ENCODE measurements around the gene GOLGA6L7. TPM values are rescaled to one million over a fixed set of nuclear protein-coding genes. Genes with fewer than 3 reads are reported as not detected.
"Not testable (repeated sequence)": the region's sequence is repeated elsewhere in the genome, so short reads cannot be mapped to it uniquely, and the experiment has no call there.

The GOLGA6L7 gene
- total and polyA plus RNA-seq, 9 donors, result 0.06 to 0.28 (median 0.15) TPM; not detected in 2

DNA sequence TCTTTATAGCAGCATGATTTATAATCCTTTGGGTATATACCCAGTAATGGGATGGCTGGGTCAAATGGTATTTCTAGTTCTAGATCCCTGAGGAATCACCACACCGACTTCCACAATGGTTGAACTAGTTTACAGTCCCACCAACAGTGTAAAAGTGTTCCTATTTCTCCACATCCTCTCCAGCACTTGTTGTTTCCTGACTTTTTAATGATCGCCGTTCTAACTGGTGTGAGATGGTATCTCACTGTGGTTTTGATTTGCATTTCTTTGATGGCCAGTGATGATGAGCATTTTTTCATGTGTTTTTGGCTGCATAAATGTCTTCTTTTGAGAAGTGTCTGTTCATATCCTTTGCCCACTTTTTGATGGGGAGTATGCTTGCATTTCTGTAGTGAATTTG lies 30.3 kb downstream of the GOLGA6L7 start:
- no CpG with 5 or more reads among the region's 3 CpGs for WGBS (ENCODE audit: insufficient coverage)
- DNase-seq; H3K27me3 ChIP-seq (ENCODE audit: control insufficient read depth, insufficient read depth, low read length); H3K4me3 ChIP-seq (ENCODE audit: low read length); H3K4me1 ChIP-seq (ENCODE audit: control insufficient read depth, insufficient read depth, low read length); H3K9me3 ChIP-seq (replicated peaks; ENCODE audit: control insufficient read depth, low read depth, low read length); H3K27ac ChIP-seq (ENCODE audit: low read length); H3K36me3 ChIP-seq (ENCODE audit: control insufficient read depth, insufficient read depth, low read length): not testable (repeated sequence)

DNA sequence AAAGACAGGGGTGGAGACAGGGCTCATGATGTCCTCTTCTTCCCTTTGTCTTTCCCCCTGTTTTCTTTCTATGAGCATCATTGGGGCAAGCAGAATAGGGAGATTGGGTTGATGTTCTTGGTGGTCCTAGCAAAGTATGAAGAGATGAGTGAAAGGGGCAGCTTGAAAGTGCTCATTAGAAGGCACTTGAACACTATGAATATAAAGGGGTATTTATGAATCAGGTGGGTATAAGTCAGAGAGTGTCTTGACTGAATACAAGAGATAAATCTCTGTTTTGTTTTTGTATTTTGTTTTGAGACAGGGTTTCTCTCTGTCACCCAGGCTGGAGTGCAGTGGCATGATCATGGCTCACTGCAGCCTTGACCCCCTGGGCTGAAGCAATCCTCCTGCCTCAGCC lies 34.4 kb downstream of the GOLGA6L7 start:
- not testable (repeated sequence) for DNase-seq; H3K27me3 ChIP-seq (ENCODE audit: control insufficient read depth, insufficient read depth, low read length); H3K36me3 ChIP-seq (ENCODE audit: control insufficient read depth, insufficient read depth, low read length); H3K4me3 ChIP-seq (ENCODE audit: low read length); H3K27ac ChIP-seq (ENCODE audit: low read length); H3K4me1 ChIP-seq (ENCODE audit: control insufficient read depth, insufficient read depth, low read length); H3K9me3 ChIP-seq (replicated peaks; ENCODE audit: control insufficient read depth, low read depth, low read length)

GRCh38 chr15:28813392-28813791 lies 35.1 kb downstream of the GOLGA6L7 start:
- not testable (repeated sequence) for H3K27ac ChIP-seq (ENCODE audit: low read length); H3K36me3 ChIP-seq (ENCODE audit: control insufficient read depth, insufficient read depth, low read length); H3K27me3 ChIP-seq (ENCODE audit: control insufficient read depth, insufficient read depth, low read length); H3K4me1 ChIP-seq (ENCODE audit: control insufficient read depth, insufficient read depth, low read length); DNase-seq; H3K4me3 ChIP-seq (ENCODE audit: low read length); H3K9me3 ChIP-seq (replicated peaks; ENCODE audit: control insufficient read depth, low read depth, low read length)
- no CpG with 5 or more reads among the region's 2 CpGs for WGBS (ENCODE audit: insufficient coverage)

DNA sequence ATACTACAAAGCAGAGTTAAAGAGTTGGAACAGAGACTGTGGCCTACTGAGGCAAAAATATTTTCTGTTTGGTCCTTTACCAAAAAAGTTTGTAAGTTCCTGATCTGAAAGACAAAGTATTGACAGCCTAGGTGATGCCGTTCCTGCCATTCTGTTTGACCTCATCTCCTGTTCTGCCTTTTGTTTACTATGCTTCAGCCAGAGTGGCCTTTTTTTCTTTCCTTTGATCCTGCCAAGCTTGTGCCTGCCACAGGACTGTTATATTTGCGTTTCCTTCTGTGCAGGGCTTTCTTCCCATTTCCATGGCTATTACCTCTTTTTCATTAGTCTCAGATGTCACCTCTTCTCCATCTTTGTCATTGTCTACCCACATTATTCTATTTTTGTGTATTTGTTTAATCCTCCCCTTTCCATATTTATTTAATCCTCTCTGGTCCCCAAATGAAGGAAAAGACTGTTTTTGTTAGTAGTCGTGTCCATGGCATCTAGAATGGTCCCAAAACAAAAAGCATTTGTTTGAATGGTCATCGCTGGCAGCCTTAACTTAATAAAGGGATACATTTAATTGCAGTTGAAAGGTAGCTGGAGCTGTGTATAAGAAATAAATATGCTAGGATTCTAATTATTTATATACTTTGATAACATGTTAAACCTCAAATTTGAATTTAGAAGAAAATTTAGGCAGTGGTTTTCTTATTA lies 36.4 kb downstream of the GOLGA6L7 start:
- DNase-seq; H3K36me3 ChIP-seq (ENCODE audit: control insufficient read depth, insufficient read depth, low read length); H3K4me1 ChIP-seq (ENCODE audit: control insufficient read depth, insufficient read depth, low read length); H3K4me3 ChIP-seq (ENCODE audit: low read length); H3K27ac ChIP-seq (ENCODE audit: low read length); H3K9me3 ChIP-seq (replicated peaks; ENCODE audit: control insufficient read depth, low read depth, low read length); H3K27me3 ChIP-seq (ENCODE audit: control insufficient read depth, insufficient read depth, low read length): not testable (repeated sequence)
- no CpG with 5 or more reads among the region's 4 CpGs for WGBS (ENCODE audit: insufficient coverage)

- H3K4me3 ChIP-seq (ENCODE audit: low read length); H3K27ac ChIP-seq (ENCODE audit: low read length); H3K36me3 ChIP-seq (ENCODE audit: control insufficient read depth, insufficient read depth, low read length); DNase-seq; H3K9me3 ChIP-seq (replicated peaks; ENCODE audit: control insufficient read depth, low read depth, low read length); H3K27me3 ChIP-seq (ENCODE audit: control insufficient read depth, insufficient read depth, low read length); H3K4me1 ChIP-seq (ENCODE audit: control insufficient read depth, insufficient read depth, low read length): not testable (repeated sequence)
- WGBS (ENCODE audit: insufficient coverage), result no CpG with 5 or more reads among the region's 1 CpG
These were observed 38.0 kb downstream of the GOLGA6L7 start for GRCh38 chr15:28810444-28810843.

DNA sequence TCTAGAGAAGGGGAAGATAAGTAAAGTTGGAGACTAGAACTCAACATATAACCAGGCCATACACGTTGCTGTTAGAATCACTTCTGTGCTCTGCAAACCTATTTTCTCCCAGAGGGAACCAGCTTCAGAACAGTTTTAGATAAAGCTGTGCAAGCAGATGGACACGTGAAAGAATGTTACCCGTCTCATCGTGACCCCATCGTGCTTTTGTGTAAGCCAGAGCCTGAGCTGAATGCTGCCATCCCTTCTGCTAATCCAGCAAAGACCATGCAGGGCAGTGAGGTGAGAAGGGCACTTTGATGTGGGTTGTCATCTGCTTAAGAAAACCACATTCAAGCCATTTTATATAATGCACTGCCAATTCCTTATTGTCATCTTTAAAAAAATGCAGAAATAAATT lies 40.3 kb downstream of the GOLGA6L7 start:
- not testable (repeated sequence) for H3K4me3 ChIP-seq (ENCODE audit: low read length); H3K27ac ChIP-seq (ENCODE audit: low read length); DNase-seq; H3K4me1 ChIP-seq (ENCODE audit: control insufficient read depth, insufficient read depth, low read length); H3K27me3 ChIP-seq (ENCODE audit: control insufficient read depth, insufficient read depth, low read length); H3K9me3 ChIP-seq (replicated peaks; ENCODE audit: control insufficient read depth, low read depth, low read length); H3K36me3 ChIP-seq (ENCODE audit: control insufficient read depth, insufficient read depth, low read length)
- WGBS (ENCODE audit: insufficient coverage), result no CpG with 5 or more reads among the region's 5 CpGs

- H3K27me3 ChIP-seq (ENCODE audit: control insufficient read depth, insufficient read depth, low read length); DNase-seq; H3K4me1 ChIP-seq (ENCODE audit: control insufficient read depth, insufficient read depth, low read length); H3K4me3 ChIP-seq (ENCODE audit: low read length); H3K27ac ChIP-seq (ENCODE audit: low read length); H3K36me3 ChIP-seq (ENCODE audit: control insufficient read depth, insufficient read depth, low read length); H3K9me3 ChIP-seq (replicated peaks; ENCODE audit: control insufficient read depth, low read depth, low read length): not testable (repeated sequence)
- WGBS (ENCODE audit: insufficient coverage), result no CpG with 5 or more reads among the region's 2 CpGs
These were observed 48.1 kb downstream of the GOLGA6L7 start for GRCh38 chr15:28800366-28800765.

GRCh38 chr15:28798234-28798633 lies 50.2 kb downstream of the GOLGA6L7 start:
- DNase-seq; H3K4me1 ChIP-seq (ENCODE audit: control insufficient read depth, insufficient read depth, low read length); H3K27me3 ChIP-seq (ENCODE audit: control insufficient read depth, insufficient read depth, low read length); H3K9me3 ChIP-seq (replicated peaks; ENCODE audit: control insufficient read depth, low read depth, low read length); H3K27ac ChIP-seq (ENCODE audit: low read length); H3K36me3 ChIP-seq (ENCODE audit: control insufficient read depth, insufficient read depth, low read length); H3K4me3 ChIP-seq (ENCODE audit: low read length): not testable (repeated sequence)
- WGBS (ENCODE audit: insufficient coverage), result no CpG with 5 or more reads among the region's 2 CpGs

DNA sequence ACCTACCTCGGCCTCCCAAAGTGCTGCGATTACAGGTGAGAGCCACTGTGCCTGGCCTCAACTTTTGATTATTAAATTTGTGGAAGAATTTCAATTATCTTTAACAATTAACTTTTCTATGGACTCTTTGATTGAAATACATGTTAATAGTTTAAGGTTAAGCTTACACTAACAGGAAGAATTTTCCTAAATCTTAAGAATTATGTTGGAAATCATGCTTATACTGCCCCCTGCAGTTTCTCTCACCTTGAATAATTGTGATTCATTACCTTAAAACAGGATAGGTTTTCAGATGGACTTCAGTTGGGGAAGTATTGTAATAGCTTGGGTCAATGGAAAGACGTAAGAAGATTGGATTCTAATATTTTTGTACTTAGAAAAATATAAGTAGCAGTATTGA lies 54.2 kb downstream of the GOLGA6L7 start:
- WGBS (ENCODE audit: insufficient coverage), result no CpG with 5 or more reads among the region's 3 CpGs
- DNase-seq; H3K36me3 ChIP-seq (ENCODE audit: control insufficient read depth, insufficient read depth, low read length); H3K9me3 ChIP-seq (replicated peaks; ENCODE audit: control insufficient read depth, low read depth, low read length); H3K27me3 ChIP-seq (ENCODE audit: control insufficient read depth, insufficient read depth, low read length); H3K27ac ChIP-seq (ENCODE audit: low read length); H3K4me1 ChIP-seq (ENCODE audit: control insufficient read depth, insufficient read depth, low read length); H3K4me3 ChIP-seq (ENCODE audit: low read length): not testable (repeated sequence)

Data from muscle of leg (tissue), 11 donors.